ENCODE measurements around the gene DAB1. TPM values are rescaled to one million over a fixed set of nuclear protein-coding genes. Genes with fewer than 3 reads are reported as not detected.
A peak's percentile ranks its signal among the peaks of the same experiment; 100 is the strongest.

Gene DAB1
- total RNA-seq (2014; rRNA removed; shearing (Covaris generic)), result not detected in 2 replicates

- peak in 1 of 2 experiments; percentile 11 for DNase-seq (ENCODE audit: low read depth in 1 of 2, low spot score in 2 of 2)
- Histone ChIP-seq H3K27ac (no peak within 1 kb of the TSS), H3K9me3 (replicated peaks) (no peaks in the 10 kb centered on the region), H3K27me3 (replicated peaks) (peaks cover 73% of the 10 kb centered on the region), H3K4me1 (replicated peaks) (peaks cover 20% of the 10 kb centered on the region), H3K36me3 (no peaks in the 10 kb centered on the region), H3K4me3 (no peak within 1 kb of the TSS)
These were observed at the start of gene DAB1 for GRCh38 chr1:57423656-57424211. DAB1 (minus strand) TSS chr1:57424060; CDS start chr1:57291030, 133,030 bp downstream.

GRCh38 chr1:57473448-57473847, 49.6 kb upstream of the DAB1 start:
- H3K27me3 ChIP-seq (replicated peaks), result no peaks in the 10 kb centered on the region
- no peaks in the 10 kb centered on the region for H3K36me3 ChIP-seq
- H3K27ac ChIP-seq, result no peak overlapping the region
- DNase-seq (ENCODE audit: low read depth in 1 of 2, low spot score in 2 of 2), result no peak
- no peaks in the 10 kb centered on the region for H3K9me3 ChIP-seq (replicated peaks)
- no peak overlapping the region for H3K4me3 ChIP-seq
- peaks cover 19% of the 10 kb centered on the region for H3K4me1 ChIP-seq (replicated peaks)

- no peaks in the 10 kb centered on the region for H3K36me3 ChIP-seq
- H3K9me3 ChIP-seq (replicated peaks), result no peaks in the 10 kb centered on the region
- DNase-seq (ENCODE audit: low read depth in 1 of 2, low spot score in 2 of 2), result no peak
- H3K27me3 ChIP-seq (replicated peaks), result no peaks in the 10 kb centered on the region
- no peak overlapping the region for H3K27ac ChIP-seq
- no peak overlapping the region for H3K4me3 ChIP-seq
- H3K4me1 ChIP-seq (replicated peaks), result peaks cover 19% of the 10 kb centered on the region
These were observed 48.1 kb upstream of the DAB1 start for GRCh38 chr1:57471995-57472394.

GRCh38 chr1:57470036-57470435, 46.2 kb upstream of the DAB1 start:
- peak in 1 of 2 experiments; percentile 38 for DNase-seq (ENCODE audit: low read depth in 1 of 2, low spot score in 2 of 2)
- no peak overlapping the region for H3K4me3 ChIP-seq
- peak overlapping the region; percentile 21; the same call in 1 of the 2 replicates for H3K27ac ChIP-seq
- no peaks in the 10 kb centered on the region for H3K36me3 ChIP-seq
- H3K9me3 ChIP-seq (replicated peaks), result no peaks in the 10 kb centered on the region
- no peaks in the 10 kb centered on the region for H3K27me3 ChIP-seq (replicated peaks)
- peaks cover 19% of the 10 kb centered on the region for H3K4me1 ChIP-seq (replicated peaks)

GRCh38 chr1:57468641-57469523, 45.0 kb upstream of the DAB1 start:
- no peaks in the 10 kb centered on the region for H3K27me3 ChIP-seq (replicated peaks)
- no peak for DNase-seq (ENCODE audit: low read depth in 1 of 2, low spot score in 2 of 2)
- H3K9me3 ChIP-seq (replicated peaks), result no peaks in the 10 kb centered on the region
- no peak overlapping the region for H3K27ac ChIP-seq
- H3K4me1 ChIP-seq (replicated peaks), result peaks cover 14% of the 10 kb centered on the region
- H3K36me3 ChIP-seq, result no peaks in the 10 kb centered on the region
- no peak overlapping the region for H3K4me3 ChIP-seq

GRCh38 chr1:57467830-57468229, 44.0 kb upstream of the DAB1 start:
- Histone ChIP-seq H3K27me3 (replicated peaks) (no peaks in the 10 kb centered on the region), H3K27ac (no peak overlapping the region), H3K4me3 (no peak overlapping the region), H3K4me1 (replicated peaks) (peaks cover 14% of the 10 kb centered on the region), H3K36me3 (no peaks in the 10 kb centered on the region), H3K9me3 (replicated peaks) (no peaks in the 10 kb centered on the region)
- DNase-seq (ENCODE audit: low read depth in 1 of 2, low spot score in 2 of 2), result no peak

GRCh38 chr1:57464756-57465155, 40.9 kb upstream of the DAB1 start:
- H3K27ac ChIP-seq, result no peak overlapping the region
- peaks cover 3% of the 10 kb centered on the region; the same call in 1 of the 2 replicates for H3K4me1 ChIP-seq (replicated peaks)
- no peak for DNase-seq (ENCODE audit: low read depth in 1 of 2, low spot score in 2 of 2)
- no peak overlapping the region for H3K4me3 ChIP-seq
- H3K36me3 ChIP-seq, result no peaks in the 10 kb centered on the region
- no peaks in the 10 kb centered on the region for H3K27me3 ChIP-seq (replicated peaks)
- no peaks in the 10 kb centered on the region for H3K9me3 ChIP-seq (replicated peaks)

- Histone ChIP-seq H3K27ac (no peak overlapping the region), H3K9me3 (replicated peaks) (no peaks in the 10 kb centered on the region), H3K36me3 (no peaks in the 10 kb centered on the region), H3K4me3 (no peak overlapping the region), H3K27me3 (replicated peaks) (no peaks in the 10 kb centered on the region), H3K4me1 (replicated peaks) (no peaks in the 10 kb centered on the region)
- no peak for DNase-seq (ENCODE audit: low read depth in 1 of 2, low spot score in 2 of 2)
These were observed 39.5 kb upstream of the DAB1 start for GRCh38 chr1:57463343-57463742.

- Histone ChIP-seq H3K9me3 (replicated peaks) (no peaks in the 10 kb centered on the region), H3K36me3 (no peaks in the 10 kb centered on the region), H3K4me3 (no peak overlapping the region), H3K27me3 (replicated peaks) (no peaks in the 10 kb centered on the region), H3K27ac (no peak overlapping the region), H3K4me1 (replicated peaks) (no peaks in the 10 kb centered on the region)
- DNase-seq (ENCODE audit: low read depth in 1 of 2, low spot score in 2 of 2), result no peak
These were observed 37.5 kb upstream of the DAB1 start for GRCh38 chr1:57461405-57461804.

- H3K36me3 ChIP-seq, result no peaks in the 10 kb centered on the region
- no peak overlapping the region for H3K27ac ChIP-seq
- H3K27me3 ChIP-seq (replicated peaks), result peaks cover 38% of the 10 kb centered on the region
- no peaks in the 10 kb centered on the region for H3K4me1 ChIP-seq (replicated peaks)
- H3K4me3 ChIP-seq, result no peak overlapping the region
- no peak for DNase-seq (ENCODE audit: low read depth in 1 of 2, low spot score in 2 of 2)
- H3K9me3 ChIP-seq (replicated peaks), result no peaks in the 10 kb centered on the region
These were observed 27.7 kb upstream of the DAB1 start for GRCh38 chr1:57451516-57451915.

- no peak for DNase-seq (ENCODE audit: low read depth in 1 of 2, low spot score in 2 of 2)
- no peaks in the 10 kb centered on the region for H3K9me3 ChIP-seq (replicated peaks)
- H3K4me3 ChIP-seq, result no peak overlapping the region
- H3K27ac ChIP-seq, result no peak overlapping the region
- H3K36me3 ChIP-seq, result no peaks in the 10 kb centered on the region
- H3K4me1 ChIP-seq (replicated peaks), result no peaks in the 10 kb centered on the region
- peaks cover 38% of the 10 kb centered on the region for H3K27me3 ChIP-seq (replicated peaks)
These were observed 27.1 kb upstream of the DAB1 start for GRCh38 chr1:57450981-57451380.

- no peaks in the 10 kb centered on the region for H3K4me1 ChIP-seq (replicated peaks)
- no peak overlapping the region for H3K4me3 ChIP-seq
- H3K27ac ChIP-seq, result no peak overlapping the region
- no peaks in the 10 kb centered on the region for H3K9me3 ChIP-seq (replicated peaks)
- no peak for DNase-seq (ENCODE audit: low read depth in 1 of 2, low spot score in 2 of 2)
- H3K27me3 ChIP-seq (replicated peaks), result peaks cover 16% of the 10 kb centered on the region
- no peaks in the 10 kb centered on the region for H3K36me3 ChIP-seq
These were observed 23.7 kb upstream of the DAB1 start for GRCh38 chr1:57447551-57447950.

GRCh38 chr1:57443004-57443403, 19.1 kb upstream of the DAB1 start:
- Histone ChIP-seq H3K9me3 (replicated peaks) (no peaks in the 10 kb centered on the region), H3K4me3 (no peak overlapping the region), H3K36me3 (no peaks in the 10 kb centered on the region), H3K4me1 (replicated peaks) (no peaks in the 10 kb centered on the region), H3K27me3 (replicated peaks) (0 out of 2 replicates have a peak, but pooled peaks cover 5% of the 10 kb centered on the region), H3K27ac (no peak overlapping the region)
- no peak for DNase-seq (ENCODE audit: low read depth in 1 of 2, low spot score in 2 of 2)

GRCh38 chr1:57440096-57440495, 16.2 kb upstream of the DAB1 start:
- Histone ChIP-seq H3K27me3 (replicated peaks) (no peaks in the 10 kb centered on the region), H3K4me1 (replicated peaks) (no peaks in the 10 kb centered on the region), H3K36me3 (no peaks in the 10 kb centered on the region), H3K27ac (no peak overlapping the region), H3K9me3 (replicated peaks) (no peaks in the 10 kb centered on the region), H3K4me3 (no peak overlapping the region)
- DNase-seq (ENCODE audit: low read depth in 1 of 2, low spot score in 2 of 2), result no peak
